ENCODE measurements around the gene UBA1.

UBA1 gene

GRCh38 chrX:47196098-47196497 lies 2.5 kb downstream of the UBA1 start:
- TF ChIP-seq, protein P1, sequence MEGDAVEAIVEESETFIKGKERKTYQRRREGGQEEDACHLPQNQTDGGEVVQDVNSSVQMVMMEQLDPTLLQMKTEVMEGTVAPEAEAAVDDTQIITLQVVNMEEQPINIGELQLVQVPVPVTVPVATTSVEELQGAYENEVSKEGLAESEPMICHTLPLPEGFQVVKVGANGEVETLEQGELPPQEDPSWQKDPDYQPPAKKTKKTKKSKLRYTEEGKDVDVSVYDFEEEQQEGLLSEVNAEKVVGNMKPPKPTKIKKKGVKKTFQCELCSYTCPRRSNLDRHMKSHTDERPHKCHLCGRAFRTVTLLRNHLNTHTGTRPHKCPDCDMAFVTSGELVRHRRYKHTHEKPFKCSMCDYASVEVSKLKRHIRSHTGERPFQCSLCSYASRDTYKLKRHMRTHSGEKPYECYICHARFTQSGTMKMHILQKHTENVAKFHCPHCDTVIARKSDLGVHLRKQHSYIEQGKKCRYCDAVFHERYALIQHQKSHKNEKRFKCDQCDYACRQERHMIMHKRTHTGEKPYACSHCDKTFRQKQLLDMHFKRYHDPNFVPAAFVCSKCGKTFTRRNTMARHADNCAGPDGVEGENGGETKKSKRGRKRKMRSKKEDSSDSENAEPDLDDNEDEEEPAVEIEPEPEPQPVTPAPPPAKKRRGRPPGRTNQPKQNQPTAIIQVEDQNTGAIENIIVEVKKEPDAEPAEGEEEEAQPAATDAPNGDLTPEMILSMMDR (IDR thresholded peaks at IDR 0.05; ENCODE audit: insufficient read depth, low read depth, low read length, missing control alignments): no peak
- DNase-seq (ENCODE audit: low read depth): no peak
- H3K4me3 ChIP-seq (ENCODE audit: low read length): peak overlapping the region; percentile 3

- TF ChIP-seq, protein P1 (IDR thresholded peaks at IDR 0.05; ENCODE audit: insufficient read depth, low read depth, low read length, missing control alignments): no peak
- DNase-seq (ENCODE audit: low read depth): no peak
- no peak overlapping the region for H3K4me3 ChIP-seq (ENCODE audit: low read length)
These were observed 3.9 kb downstream of the UBA1 start for GRCh38 chrX:47197526-47197925.

- TF ChIP-seq, protein P1 (IDR thresholded peaks at IDR 0.05; ENCODE audit: insufficient read depth, low read depth, low read length, missing control alignments): no peak
- no peak for DNase-seq (ENCODE audit: low read depth)
- H3K4me3 ChIP-seq (ENCODE audit: low read length): no peak overlapping the region
These were observed 4.5 kb downstream of the UBA1 start for GRCh38 chrX:47198026-47198686.

- TF ChIP-seq, protein P1 (IDR thresholded peaks at IDR 0.05; ENCODE audit: insufficient read depth, low read depth, low read length, missing control alignments): no peak
- H3K4me3 ChIP-seq (ENCODE audit: low read length): no peak overlapping the region
- DNase-seq (ENCODE audit: low read depth): no peak
These were observed 5.1 kb downstream of the UBA1 start for GRCh38 chrX:47198687-47199080.

DNA sequence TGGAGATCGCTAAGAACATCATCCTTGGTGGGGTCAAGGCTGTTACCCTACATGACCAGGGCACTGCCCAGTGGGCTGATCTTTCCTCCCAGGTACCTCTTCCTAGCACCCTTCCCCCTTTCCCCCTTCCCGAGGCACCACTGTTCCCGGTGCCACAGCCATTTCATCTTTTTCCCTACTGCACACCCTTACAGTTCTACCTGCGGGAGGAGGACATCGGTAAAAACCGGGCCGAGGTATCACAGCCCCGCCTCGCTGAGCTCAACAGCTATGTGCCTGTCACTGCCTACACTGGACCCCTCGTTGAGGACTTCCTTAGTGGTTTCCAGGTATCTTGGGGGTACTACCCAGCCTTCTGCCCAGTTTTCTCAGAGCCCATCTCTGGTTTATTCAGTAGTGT lies 5.7 kb downstream of the UBA1 start:
- DNase-seq (ENCODE audit: low read depth): no peak
- TF ChIP-seq, protein P1 (IDR thresholded peaks at IDR 0.05; ENCODE audit: insufficient read depth, low read depth, low read length, missing control alignments): no peak
- no peak overlapping the region for H3K4me3 ChIP-seq (ENCODE audit: low read length)

DNA sequence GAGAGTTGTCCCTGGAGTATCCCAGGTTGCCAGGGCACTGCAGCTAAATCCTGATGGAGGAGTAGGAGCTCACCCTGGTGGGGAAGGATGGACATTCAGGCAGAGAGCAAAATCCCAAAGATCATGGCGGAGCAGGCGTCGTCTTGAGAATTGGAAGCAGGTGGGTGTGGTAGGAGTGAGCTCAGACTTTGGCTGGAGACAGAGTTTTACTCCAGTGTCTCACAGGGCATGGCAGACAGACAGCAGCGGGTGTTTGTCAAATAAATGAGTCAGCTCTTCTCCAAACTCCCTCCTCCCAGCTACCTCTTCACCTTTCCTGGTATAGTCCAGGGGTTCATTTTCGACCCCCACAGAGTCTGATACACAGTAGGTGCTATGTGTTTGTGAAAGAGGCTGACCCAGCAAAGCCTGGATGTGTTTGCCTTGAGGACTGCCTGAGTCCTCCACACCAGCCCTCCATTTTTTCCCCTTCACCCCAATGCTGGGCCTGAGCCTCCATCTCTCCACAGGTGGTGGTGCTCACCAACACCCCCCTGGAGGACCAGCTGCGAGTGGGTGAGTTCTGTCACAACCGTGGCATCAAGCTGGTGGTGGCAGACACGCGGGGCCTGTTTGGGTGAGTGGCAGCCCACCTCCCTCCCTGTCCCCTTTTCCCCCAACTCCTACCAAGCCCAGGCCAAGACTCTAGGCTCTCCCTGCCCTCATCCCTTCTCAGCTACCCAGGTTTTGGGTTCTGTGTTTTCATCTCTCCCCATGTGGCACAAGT lies 6.9 kb downstream of the UBA1 start:
- H3K4me3 ChIP-seq (ENCODE audit: low read length): no peak overlapping the region
- TF ChIP-seq, protein P1 (IDR thresholded peaks at IDR 0.05; ENCODE audit: insufficient read depth, low read depth, low read length, missing control alignments): peak; percentile 55
- DNase-seq (ENCODE audit: low read depth): peak; percentile 90
